H1 (cell line): ENCODE results near the gene MYL11. TPM values are rescaled to one million over a fixed set of nuclear protein-coding genes. Genes with fewer than 3 reads are reported as not detected.

ENCODE experiments used
- CTCF ChIA-PET: fragments of 300-600 bp; sonication (Branson Sonifier 250); formaldehyde crosslinking; loops from one replicate; lab custom pipeline; 2021; ENCODE audit not compliant: partially characterized antibody; lab: Charles Lee
- POLR2A ChIA-PET: fragments of 300-600 bp; sonication (Branson Sonifier 250); formaldehyde crosslinking; loops from one replicate; lab custom pipeline; 2021; ENCODE audit warnings: inconsistent platforms; ENCODE audit not compliant: partially characterized antibody; lab: Charles Lee
- DNase-seq, 2 experiments: peaks; one replicate each; pipeline versions ENCODE4 v3.0.0 to v3.0.0-alpha.2; 2010 to 2022; ENCODE audit warnings: low spot score in 2 of 2, low read depth in 1 of 2, mixed read lengths in 1 of 2
- FAIRE-seq: peaks from 2 replicates; lab custom pipeline; 2011; peaks lifted over from hg19 to GRCh38; lab: Jason Lieb, UNC
- H2AFZ ChIP-seq: 2 replicates; pipeline ENCODE4 v1.8.1; 2012; ENCODE audit warnings: low read length, inconsistent platforms
- H2AK5ac ChIP-seq: 2 replicates; pipeline ENCODE4 v1.6.1; 2013; ENCODE audit warnings: low read depth, low read length
- H2BK120ac ChIP-seq: replicated peaks from 2 replicates; pipeline ENCODE3; 2013; ENCODE audit warnings: low read depth, low read length, inconsistent platforms
- H2BK12ac ChIP-seq: 2 replicates; pipeline ENCODE4 v1.6.1; 2013; ENCODE audit warnings: low read depth, low read length
- H2BK15ac ChIP-seq: 2 replicates; pipeline ENCODE4 v1.6.1; 2013; ENCODE audit warnings: low read length
- H2BK20ac ChIP-seq: 2 replicates; pipeline ENCODE4 v1.6.1; 2013; ENCODE audit warnings: low read length
- H2BK5ac ChIP-seq: 2 replicates; pipeline ENCODE4 v1.6.1; 2013; ENCODE audit warnings: low read depth, low read length
- H3K14ac ChIP-seq: 2 replicates; pipeline ENCODE4 v1.6.1; 2013; ENCODE audit warnings: inconsistent platforms; ENCODE audit not compliant: insufficient read length
- H3K18ac ChIP-seq: 2 replicates; pipeline ENCODE4 v1.6.1; 2013; ENCODE audit warnings: low read length; ENCODE audit errors: extremely low read depth
- H3K23ac ChIP-seq: 2 replicates; pipeline ENCODE4 v1.6.1; 2013; ENCODE audit warnings: inconsistent platforms; ENCODE audit not compliant: insufficient read length
- H3K23me2 ChIP-seq: 2 replicates; pipeline ENCODE4 v1.6.1; 2013; ENCODE audit warnings: low read depth, low read length
- H3K27ac ChIP-seq: 2 replicates; pipeline ENCODE4 v1.6.1; 2011; ENCODE audit warnings: low read depth, low read length, inconsistent platforms
- H3K27me3 ChIP-seq, 4 experiments: replicated peaks in 1 of 4; 1 replicate in 1 of 4; 2 replicates in 3 of 4; pipeline versions ENCODE4 v1.6.1 to v1.8.1; 2011 to 2013; ENCODE audit warnings: low read length in 3 of 4, mild to moderate bottlenecking in 3 of 4, inconsistent platforms in 2 of 4, mixed read lengths in 2 of 4, moderate library complexity in 1 of 4; ENCODE audit not compliant: control insufficient read depth in 3 of 4, insufficient read depth in 3 of 4; ENCODE audit errors: extremely low read depth in 1 of 4
- H3K36me3 ChIP-seq, 4 experiments: 2 replicates each; pipeline versions ENCODE4 v1.6.1 to v1.8.1; 2011 to 2013; ENCODE audit warnings: mild to moderate bottlenecking in 4 of 4, low read length in 3 of 4, moderate library complexity in 2 of 4, control low read depth in 1 of 4, inconsistent platforms in 1 of 4; ENCODE audit not compliant: insufficient read depth in 4 of 4, control insufficient read depth in 2 of 4
- H3K4ac ChIP-seq: replicated peaks from 2 replicates; pipeline ENCODE3; 2013; ENCODE audit warnings: low read length, low read depth, mixed read lengths, inconsistent platforms; ENCODE audit not compliant: insufficient read length
- H3K4me1 ChIP-seq, 4 experiments: replicated peaks in 1 of 4; 1 replicate in 1 of 4; 2 replicates in 3 of 4; pipeline versions ENCODE4 v1.6.1 to v1.8.1; 2011 to 2013; ENCODE audit warnings: low read length in 3 of 4, inconsistent platforms in 2 of 4, mixed read lengths in 1 of 4; ENCODE audit not compliant: insufficient read depth in 4 of 4, control insufficient read depth in 3 of 4
- H3K4me2 ChIP-seq, 2 experiments: 2 replicates each; pipeline versions ENCODE4 v1.6.1 to v1.8.1; 2011 to 2013; ENCODE audit warnings: low read depth in 2 of 2, low read length in 2 of 2, control low read depth in 1 of 2, inconsistent platforms in 1 of 2, mild to moderate bottlenecking in 1 of 2; ENCODE audit not compliant: insufficient read depth in 1 of 2
- H3K4me3 ChIP-seq, 4 experiments: fragments of 200-600, 300-600 bp in 1 of 4; sonication (generic), shearing (Covaris generic), sonication (Bioruptor Twin) in 1 of 4; 2 replicates each; pipeline versions ENCODE4 v1.5.1 to v1.8.1; 2011 to 2016; ENCODE audit warnings: low read length in 4 of 4, low read depth in 3 of 4, control low read depth in 2 of 4, inconsistent platforms in 2 of 4, mild to moderate bottlenecking in 2 of 4, mixed read lengths in 1 of 4, moderate library complexity in 1 of 4; ENCODE audit not compliant: insufficient read depth in 2 of 4; ENCODE audit errors: extremely low read depth in 1 of 4
- H3K56ac ChIP-seq: replicated peaks from 2 replicates; pipeline ENCODE3; 2013; ENCODE audit warnings: low read depth, mild to moderate bottlenecking, mixed read lengths, low read length, inconsistent platforms; ENCODE audit not compliant: insufficient read length
- H3K79me1 ChIP-seq: 2 replicates; pipeline ENCODE4 v1.6.1; 2013; ENCODE audit warnings: low read depth, low read length, control low read depth
- H3K79me2 ChIP-seq, 2 experiments: 2 replicates each; pipeline versions ENCODE4 v1.6.1 to v1.8.1; 2012 to 2013; ENCODE audit warnings: low read length in 2 of 2, mild to moderate bottlenecking in 2 of 2, inconsistent platforms in 1 of 2; ENCODE audit not compliant: insufficient read depth in 2 of 2, control insufficient read depth in 1 of 2
- H3K9ac ChIP-seq, 4 experiments: replicated peaks in 1 of 4; 1 replicate in 1 of 4; 2 replicates in 3 of 4; pipeline versions ENCODE4 v1.6.1 to v1.8.1; 2011 to 2013; ENCODE audit warnings: low read depth in 3 of 4, low read length in 3 of 4, control low read depth in 2 of 4, mild to moderate bottlenecking in 2 of 4, moderate library complexity in 2 of 4, inconsistent platforms in 1 of 4; ENCODE audit errors: extremely low read depth in 1 of 4
- H3K9me3 ChIP-seq, 2 experiments: 2 replicates each; pipeline versions ENCODE4 v1.6.1 to v1.8.1; 2012 to 2013; ENCODE audit warnings: mild to moderate bottlenecking in 2 of 2, moderate library complexity in 2 of 2, control low read depth in 1 of 2, inconsistent platforms in 1 of 2, low read depth in 1 of 2, low read length in 1 of 2, mixed read lengths in 1 of 2; ENCODE audit not compliant: insufficient read depth in 2 of 2
- H4K20me1 ChIP-seq, 2 experiments: replicated peaks in 1 of 2; 2 replicates each; pipeline versions ENCODE3 to v1.8.1; 2011 to 2013; ENCODE audit warnings: inconsistent platforms in 2 of 2, low read length in 2 of 2, mild to moderate bottlenecking in 1 of 2; ENCODE audit not compliant: insufficient read depth in 2 of 2, control insufficient read depth in 1 of 2
- H4K5ac ChIP-seq: 2 replicates; pipeline ENCODE4 v1.6.1; 2013; ENCODE audit warnings: low read length, low read depth, mixed read lengths, inconsistent platforms; ENCODE audit not compliant: insufficient read length
- H4K8ac ChIP-seq: 2 replicates; pipeline ENCODE4 v1.8.0; 2013; ENCODE audit warnings: mild to moderate bottlenecking, moderate library complexity, low read length, inconsistent platforms; ENCODE audit not compliant: insufficient read depth; ENCODE audit errors: extremely low read depth
- H4K91ac ChIP-seq: replicated peaks from 2 replicates; pipeline ENCODE3; 2013; ENCODE audit warnings: low read length, mixed read lengths, inconsistent platforms; ENCODE audit not compliant: insufficient read length
- BCL11A ChIP-seq, 2 experiments: IDR thresholded peaks; one replicate each; pipeline ENCODE4 v1.6.1; 2011; ENCODE audit warnings: low read depth in 2 of 2, low read length in 2 of 2, mild to moderate bottlenecking in 2 of 2
- CBX8 ChIP-seq: fragments of 300-800, 300-1000 bp; sonication (generic); IDR thresholded peaks from 2 replicates; pipeline ENCODE4 v1.7.1; 2016; ENCODE audit warnings: low read depth, low read length, borderline replicate concordance
- GTF2F1 ChIP-seq: IDR thresholded peaks from 2 replicates; pipeline ENCODE4 v1.6.1; 2012; ENCODE audit warnings: low read depth, low read length, improper control_type of control experiment, borderline replicate concordance
- NRF1 ChIP-seq: IDR thresholded peaks from 2 replicates; pipeline ENCODE4 v1.6.1; 2011; ENCODE audit warnings: mild to moderate bottlenecking, low read depth, low read length, improper control_type of control experiment
- SIX5 ChIP-seq: IDR thresholded peaks from 2 replicates; pipeline ENCODE4 v1.6.1; 2011; ENCODE audit warnings: mild to moderate bottlenecking, low read depth, low read length
- SP4 ChIP-seq: IDR thresholded peaks from 2 replicates; pipeline ENCODE4 v1.6.1; 2012; ENCODE audit warnings: low read length, inconsistent platforms
- YY1 ChIP-seq: IDR thresholded peaks from 2 replicates; pipeline ENCODE4 v1.6.1; 2011; ENCODE audit warnings: low read depth, mild to moderate bottlenecking, low read length
- WGBS, 2 experiments: shearing (Covaris generic) in 1 of 2; methylation state at CpG; one replicate each; pipeline versions ENCODE4 v1.1.6 to v1.1.7; 2013 to 2015; ENCODE audit warnings: low lambda C conversion rate in 2 of 2, mixed read lengths in 2 of 2, inconsistent platforms in 1 of 2, low coverage in 1 of 2, missing lambda C conversion rate in 1 of 2; ENCODE audit not compliant: insufficient replicate concordance in 2 of 2, insufficient coverage in 1 of 2, insufficient read length in 1 of 2; ENCODE audit errors: extremely low coverage in 1 of 2, missing lambda C conversion rate in 1 of 2; 5-methylcytosine and 5-hydroxymethylcytosine counted together
- polyA plus RNA-seq, 7 experiments: library from polyadenylated mRNA; depleted of rRNA in 3 of 7; stranded (reverse) in 5 of 7; unstranded in 2 of 7; fragments of >200 nt in 5 of 7; fragments of 200-250 nt in 2 of 7; gene quantifications; 1 replicate in 5 of 7; 2 replicates in 1 of 7; 4 replicates in 1 of 7; pipeline versions ENCODE4 v1.2.1 to v1.2.3, GENCODE V29; 2011 to 2013; ENCODE audit warnings: missing spikeins in 2 of 7, mixed read lengths in 2 of 7
- total RNA-seq: library from RNA; stranded (reverse); fragmentation: NEBNext Ultra II Directional; extraction: Animal tissue kit (Norgen Biotek cat#: 25700); gene quantifications from 2 replicates; pipeline ENCODE4 v1.2.1, GENCODE V29; 2021
- TF ChIP-seq, protein P1 (sequence below), 3 experiments: IDR thresholded peaks; 1 replicate in 2 of 3; 2 replicates in 1 of 3; pipeline versions ENCODE4 v1.5.1 to v1.6.1; 2011; ENCODE audit warnings: low read length in 3 of 3, mild to moderate bottlenecking in 3 of 3, inconsistent platforms in 2 of 3, low read depth in 1 of 3, moderate library complexity in 1 of 3; ENCODE audit not compliant: insufficient read depth in 1 of 3; ENCODE audit errors: control extremely low read depth in 1 of 3
- TF ChIP-seq, protein P2 (sequence below): IDR thresholded peaks from 2 replicates; pipeline ENCODE4 v1.6.1; 2012; ENCODE audit warnings: low read length, inconsistent platforms

Gene MYL11
- total and polyA plus RNA-seq, 2 of the 8 experiments (the other 6 are each of a cell fraction or from before 2014, with no cell fraction given), result 1.2 to 1.4 TPM

DNA sequence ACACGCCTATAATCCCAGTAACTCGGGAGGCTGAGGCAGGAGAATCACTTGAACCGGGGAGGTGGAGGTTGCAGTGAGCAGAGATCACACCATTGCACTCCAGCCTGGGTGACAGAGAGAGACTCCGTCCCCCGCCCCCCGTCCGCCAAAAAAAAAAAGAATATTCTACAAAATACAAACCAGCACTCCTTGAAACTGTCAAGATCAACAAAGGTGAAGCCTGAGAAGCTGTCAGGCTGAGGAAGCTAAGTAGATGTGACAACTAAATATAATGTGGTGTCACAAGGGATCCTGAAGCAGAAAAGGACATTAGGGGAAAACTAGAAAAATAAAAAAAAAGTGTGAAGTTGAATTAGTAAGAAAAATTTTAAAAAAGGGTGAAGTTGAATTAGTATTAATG lies 25.7 kb upstream of the MYL11 start:
- H4K20me1 ChIP-seq, result peaks cover 0 to 3% of the 10 kb centered on the region in 2 experiments
- no peak overlapping the region for H2BK20ac ChIP-seq
- CTCF ChIA-PET, result no interaction called here
- TF ChIP-seq CBX8 (no peak), GTF2F1 (no peak), NRF1 (no peak), SP4 (no peak), YY1 (no peak), BCL11A (IDR thresholded peaks at IDR 0.05; ENCODE audit: low read depth in 2 of 2, low read length in 2 of 2) (no peak), SIX5 (no peak)
- TF ChIP-seq, protein P1, sequence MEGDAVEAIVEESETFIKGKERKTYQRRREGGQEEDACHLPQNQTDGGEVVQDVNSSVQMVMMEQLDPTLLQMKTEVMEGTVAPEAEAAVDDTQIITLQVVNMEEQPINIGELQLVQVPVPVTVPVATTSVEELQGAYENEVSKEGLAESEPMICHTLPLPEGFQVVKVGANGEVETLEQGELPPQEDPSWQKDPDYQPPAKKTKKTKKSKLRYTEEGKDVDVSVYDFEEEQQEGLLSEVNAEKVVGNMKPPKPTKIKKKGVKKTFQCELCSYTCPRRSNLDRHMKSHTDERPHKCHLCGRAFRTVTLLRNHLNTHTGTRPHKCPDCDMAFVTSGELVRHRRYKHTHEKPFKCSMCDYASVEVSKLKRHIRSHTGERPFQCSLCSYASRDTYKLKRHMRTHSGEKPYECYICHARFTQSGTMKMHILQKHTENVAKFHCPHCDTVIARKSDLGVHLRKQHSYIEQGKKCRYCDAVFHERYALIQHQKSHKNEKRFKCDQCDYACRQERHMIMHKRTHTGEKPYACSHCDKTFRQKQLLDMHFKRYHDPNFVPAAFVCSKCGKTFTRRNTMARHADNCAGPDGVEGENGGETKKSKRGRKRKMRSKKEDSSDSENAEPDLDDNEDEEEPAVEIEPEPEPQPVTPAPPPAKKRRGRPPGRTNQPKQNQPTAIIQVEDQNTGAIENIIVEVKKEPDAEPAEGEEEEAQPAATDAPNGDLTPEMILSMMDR (IDR thresholded peaks at IDR 0.05; ENCODE audit: control extremely low read depth in 1 of 3, insufficient read depth in 1 of 3, low read depth in 1 of 3, low read length in 3 of 3), result no peak
- TF ChIP-seq, protein P2, sequence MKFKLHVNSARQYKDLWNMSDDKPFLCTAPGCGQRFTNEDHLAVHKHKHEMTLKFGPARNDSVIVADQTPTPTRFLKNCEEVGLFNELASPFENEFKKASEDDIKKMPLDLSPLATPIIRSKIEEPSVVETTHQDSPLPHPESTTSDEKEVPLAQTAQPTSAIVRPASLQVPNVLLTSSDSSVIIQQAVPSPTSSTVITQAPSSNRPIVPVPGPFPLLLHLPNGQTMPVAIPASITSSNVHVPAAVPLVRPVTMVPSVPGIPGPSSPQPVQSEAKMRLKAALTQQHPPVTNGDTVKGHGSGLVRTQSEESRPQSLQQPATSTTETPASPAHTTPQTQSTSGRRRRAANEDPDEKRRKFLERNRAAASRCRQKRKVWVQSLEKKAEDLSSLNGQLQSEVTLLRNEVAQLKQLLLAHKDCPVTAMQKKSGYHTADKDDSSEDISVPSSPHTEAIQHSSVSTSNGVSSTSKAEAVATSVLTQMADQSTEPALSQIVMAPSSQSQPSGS, result no peak

More for the DNA sequence above, 25.7 kb upstream of the MYL11 start:
- H3K14ac ChIP-seq, result no peak overlapping the region
- no peak overlapping the region for H3K4me3 ChIP-seq
- H2BK120ac ChIP-seq, result no peak overlapping the region
- no peak overlapping the region for H3K23ac ChIP-seq
- no peaks in the 10 kb centered on the region for H3K9me3 ChIP-seq
- H2BK12ac ChIP-seq, result no peak overlapping the region
- WGBS, 2 experiments, result 91% methylated on average over 7 of the region's 7 CpGs; no CpG with 5 or more reads in 1 of the 2 experiments
- no peak overlapping the region for H3K18ac ChIP-seq
- no peak overlapping the region for H3K27ac ChIP-seq
- FAIRE-seq, result no peak
- no peaks in the 10 kb centered on the region for H3K27me3 ChIP-seq
- POLR2A ChIA-PET, result interaction anchor here (0.9 kb wide), 1 partner anchor 11 kb away, joined by 3 read pairs; no protein-coding TSS in a partner anchor
- no peaks in the 10 kb centered on the region; the same call in 1 of the 2 replicates for H3K79me1 ChIP-seq
- no peak overlapping the region for H3K4me2 ChIP-seq
- no peak overlapping the region for H3K56ac ChIP-seq
- no peak overlapping the region for H3K9ac ChIP-seq
- H3K36me3 ChIP-seq, result peaks cover 11 to 37% (median 30%) of the 10 kb centered on the region in 4 experiments
- H4K91ac ChIP-seq, result no peak overlapping the region
- peaks cover 0 to 3% (median 1%) of the 10 kb centered on the region in 4 experiments; a peak in 3 of 7 replicates for H3K4me1 ChIP-seq
- no peak overlapping the region for H3K4ac ChIP-seq
- no peak overlapping the region for H2BK15ac ChIP-seq
- H4K8ac ChIP-seq, result no peak overlapping the region
- no peaks in the 10 kb centered on the region for H3K23me2 ChIP-seq
- H4K5ac ChIP-seq, result no peak overlapping the region
- no peak for DNase-seq
- H2AFZ ChIP-seq, result no peak overlapping the region
- peaks cover 0 to 4% of the 10 kb centered on the region in 2 experiments; a peak in 1 of 4 replicates for H3K79me2 ChIP-seq
- H2AK5ac ChIP-seq, result no peak overlapping the region
- no peak overlapping the region for H2BK5ac ChIP-seq
